SU-DHL-6 (cell line): ENCODE measurements around the gene SLC3A2.

Source experiments
- H2AFZ ChIP-seq: fragments of 200-600 bp; sonication (generic); 2 replicates; pipeline ENCODE4 v1.6.1; 2014; ENCODE audit warnings: low read depth, mild to moderate bottlenecking, moderate library complexity, mixed read lengths, antibody characterized with exemption, low read length; ENCODE audit not compliant: severe bottlenecking
- H3F3A ChIP-seq: fragments of 200-600 bp; shearing (Covaris generic); 2 replicates; pipeline ENCODE4 v1.6.0; 2016; ENCODE audit warnings: antibody characterized with exemption, mild to moderate bottlenecking; ENCODE audit not compliant: insufficient read depth
- H3K27ac ChIP-seq: fragments of 200-600 bp; sonication (generic); 2 replicates; pipeline ENCODE4 v1.5.1; 2016; ENCODE audit warnings: low read depth, mild to moderate bottlenecking, low read length, moderate library complexity, mixed read lengths
- H3K27me3 ChIP-seq: fragments of 200-600 bp; sonication (generic), shearing (Covaris generic); 2 replicates; pipeline ENCODE4 v1.6.0; 2014; ENCODE audit warnings: mild to moderate bottlenecking, low read length
- H3K36me3 ChIP-seq: fragments of 200-600 bp; sonication (generic); 2 replicates; pipeline ENCODE4 v1.6.1; 2014; ENCODE audit warnings: mild to moderate bottlenecking, low read length, mixed read lengths
- H3K4me2 ChIP-seq: fragments of 300-600, 200-600 bp; shearing (Covaris generic), sonication (generic); 2 replicates; pipeline ENCODE4 v1.6.0; 2014; ENCODE audit warnings: low read length, low read depth, mild to moderate bottlenecking; ENCODE audit not compliant: poor library complexity, severe bottlenecking
- H3K4me3 ChIP-seq: fragments of 200-600 bp; sonication (generic); 2 replicates; pipeline ENCODE4 v1.5.1; 2014; ENCODE audit warnings: antibody characterized with exemption, low read length, mild to moderate bottlenecking, mixed read lengths; ENCODE audit not compliant: insufficient read depth, poor library complexity, severe bottlenecking
- H3K79me2 ChIP-seq: fragments of 200-600 bp; sonication (generic); 2 replicates; pipeline ENCODE4 v1.6.1; 2014; ENCODE audit warnings: mild to moderate bottlenecking, low read length, moderate library complexity; ENCODE audit not compliant: insufficient read depth
- H3K9ac ChIP-seq: fragments of 200-600 bp; sonication (generic); 2 replicates; pipeline ENCODE4 v1.7.0; 2014; ENCODE audit warnings: mild to moderate bottlenecking, low read length
- H3K9me2 ChIP-seq: fragments of 200-600 bp; sonication (generic); replicated peaks from 2 replicates; pipeline ENCODE4 v1.6.1; 2014; ENCODE audit warnings: low read length; ENCODE audit not compliant: insufficient read depth
- H3K9me3 ChIP-seq: fragments of 200-600 bp; sonication (generic); 2 replicates; pipeline ENCODE4 v1.6.1; 2014; ENCODE audit warnings: low read length, mixed read lengths; ENCODE audit not compliant: insufficient read depth
- H4K20me1 ChIP-seq: fragments of 200-600 bp; sonication (generic); 2 replicates; pipeline ENCODE4 v1.6.1; 2014; ENCODE audit warnings: low read depth, mild to moderate bottlenecking, antibody characterized with exemption, low read length, moderate library complexity, mixed read lengths
- EZH2phosphoT487 ChIP-seq: fragments of 200-600 bp; sonication (generic), shearing (Covaris generic); conservative IDR thresholded peaks from 2 replicates; pipeline ENCODE4 v1.6.1; 2018; ENCODE audit warnings: mild to moderate bottlenecking, antibody characterized with exemption, low read length, moderate library complexity, mixed read lengths
- TF ChIP-seq, protein P1 (sequence below): fragments of 200-600 bp; sonication (generic); IDR thresholded peaks from one replicate; pipeline ENCODE4 v1.5.1; 2017; ENCODE audit warnings: antibody characterized with exemption, mild to moderate bottlenecking, low read length, moderate library complexity; ENCODE audit not compliant: insufficient read depth, poor library complexity, severe bottlenecking

The SLC3A2 gene

DNA sequence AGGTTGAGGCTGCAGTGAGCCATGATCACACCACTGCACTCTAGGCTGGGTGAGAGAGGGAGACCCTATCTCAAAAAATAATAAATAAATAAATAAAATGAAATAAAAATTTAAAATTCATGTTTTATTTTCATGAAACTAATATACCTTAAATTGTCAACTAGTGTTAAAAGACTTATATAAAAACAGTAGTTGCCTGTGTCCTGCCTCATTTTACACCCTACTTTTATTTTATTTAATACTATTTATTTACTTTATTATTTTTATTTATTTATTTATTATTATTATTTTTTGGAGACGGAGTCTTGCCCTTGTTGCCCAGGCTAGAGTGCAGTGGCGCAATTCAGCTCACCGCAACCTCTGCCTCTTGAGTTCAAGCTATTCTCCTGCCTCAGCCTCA is 36.5 kb upstream of the SLC3A2 start:
- Histone ChIP-seq H3K4me3 (no peak overlapping the region), H3K9me2 (no peaks in the 10 kb centered on the region), H3K9me3 (no peaks in the 10 kb centered on the region), H3K9ac (no peak overlapping the region), H3K79me2 (peaks cover 2% of the 10 kb centered on the region), H3K27ac (no peak overlapping the region), H3K4me2 (no peak overlapping the region), H2AFZ (no peak overlapping the region), H3F3A (peaks cover 40% of the 10 kb centered on the region), H3K36me3 (no peaks in the 10 kb centered on the region), H3K27me3 (no peaks in the 10 kb centered on the region), H4K20me1 (no peaks in the 10 kb centered on the region)
- TF ChIP-seq, protein P1, sequence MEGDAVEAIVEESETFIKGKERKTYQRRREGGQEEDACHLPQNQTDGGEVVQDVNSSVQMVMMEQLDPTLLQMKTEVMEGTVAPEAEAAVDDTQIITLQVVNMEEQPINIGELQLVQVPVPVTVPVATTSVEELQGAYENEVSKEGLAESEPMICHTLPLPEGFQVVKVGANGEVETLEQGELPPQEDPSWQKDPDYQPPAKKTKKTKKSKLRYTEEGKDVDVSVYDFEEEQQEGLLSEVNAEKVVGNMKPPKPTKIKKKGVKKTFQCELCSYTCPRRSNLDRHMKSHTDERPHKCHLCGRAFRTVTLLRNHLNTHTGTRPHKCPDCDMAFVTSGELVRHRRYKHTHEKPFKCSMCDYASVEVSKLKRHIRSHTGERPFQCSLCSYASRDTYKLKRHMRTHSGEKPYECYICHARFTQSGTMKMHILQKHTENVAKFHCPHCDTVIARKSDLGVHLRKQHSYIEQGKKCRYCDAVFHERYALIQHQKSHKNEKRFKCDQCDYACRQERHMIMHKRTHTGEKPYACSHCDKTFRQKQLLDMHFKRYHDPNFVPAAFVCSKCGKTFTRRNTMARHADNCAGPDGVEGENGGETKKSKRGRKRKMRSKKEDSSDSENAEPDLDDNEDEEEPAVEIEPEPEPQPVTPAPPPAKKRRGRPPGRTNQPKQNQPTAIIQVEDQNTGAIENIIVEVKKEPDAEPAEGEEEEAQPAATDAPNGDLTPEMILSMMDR: no peak
- no peak for TF ChIP-seq EZH2phosphoT487

DNA sequence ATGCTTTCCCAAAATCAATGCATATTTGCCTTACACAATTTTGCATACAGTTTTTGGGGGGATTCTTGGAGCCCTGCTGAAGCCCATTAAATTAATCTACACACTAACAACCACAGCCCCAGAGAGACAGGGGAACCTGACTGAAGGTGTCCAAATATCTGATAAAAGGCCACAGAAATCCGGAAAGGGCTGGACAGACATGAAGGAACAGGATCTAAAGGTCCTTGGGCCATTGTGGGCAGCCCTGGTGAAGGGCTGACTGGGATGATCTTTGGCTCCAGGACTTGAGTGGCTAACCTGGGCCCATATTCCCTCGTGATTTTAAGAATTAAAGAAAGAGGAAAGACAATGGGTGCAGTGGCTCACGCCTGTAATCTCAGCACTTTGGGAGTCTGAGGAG is 34.5 kb upstream of the SLC3A2 start:
- TF ChIP-seq, protein P1: no peak
- TF ChIP-seq EZH2phosphoT487: no peak
- no peak overlapping the region for H3K27ac ChIP-seq
- no peak overlapping the region for H2AFZ ChIP-seq
- no peak overlapping the region for H3K4me3 ChIP-seq
- H3K9me3 ChIP-seq: no peaks in the 10 kb centered on the region
- no peaks in the 10 kb centered on the region for H3K36me3 ChIP-seq
- no peaks in the 10 kb centered on the region for H3K79me2 ChIP-seq
- no peaks in the 10 kb centered on the region for H3K9me2 ChIP-seq
- no peaks in the 10 kb centered on the region for H3K27me3 ChIP-seq
- H3K4me2 ChIP-seq: no peak overlapping the region
- no peak overlapping the region for H3K9ac ChIP-seq
- H3F3A ChIP-seq: peaks cover 41% of the 10 kb centered on the region
- H4K20me1 ChIP-seq: no peaks in the 10 kb centered on the region

DNA sequence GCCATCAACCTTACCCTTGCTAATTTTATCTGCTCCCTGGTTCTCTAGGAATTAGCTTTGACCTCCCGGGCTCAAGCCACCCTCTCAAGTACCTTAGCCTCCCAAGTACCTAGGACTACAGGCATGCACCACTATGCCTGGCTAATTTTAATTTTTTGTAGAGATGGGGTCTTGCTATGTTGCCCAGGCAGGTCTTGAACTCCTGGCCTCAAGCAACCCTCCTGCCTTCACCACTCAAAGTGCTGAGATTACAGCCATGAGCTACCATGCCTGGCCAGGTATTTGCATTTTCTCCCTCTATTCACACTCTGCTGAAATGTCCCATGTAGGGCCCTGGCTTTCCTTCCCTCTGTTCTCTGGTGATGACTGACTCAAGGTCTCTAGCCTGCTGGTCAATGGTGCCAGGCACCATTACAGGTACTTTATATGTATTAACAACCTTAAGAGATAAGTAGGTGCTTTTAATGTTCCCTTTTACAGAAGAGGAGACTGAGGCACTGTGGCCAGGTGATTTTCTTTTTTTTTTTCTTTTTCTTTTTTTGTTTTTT is 32.9 kb upstream of the SLC3A2 start:
- Histone ChIP-seq H3K9me3 (no peaks in the 10 kb centered on the region), H4K20me1 (0 out of 2 replicates have a peak, but pooled peaks cover 1% of the 10 kb centered on the region), H3K27me3 (no peaks in the 10 kb centered on the region), H3K4me3 (no peak overlapping the region), H3K9me2 (no peaks in the 10 kb centered on the region), H3K4me2 (no peak overlapping the region), H3K36me3 (peaks cover 12% of the 10 kb centered on the region), H3K79me2 (no peaks in the 10 kb centered on the region), H2AFZ (no peak overlapping the region), H3F3A (peaks cover 43% of the 10 kb centered on the region), H3K9ac (no peak overlapping the region), H3K27ac (no peak overlapping the region)
- TF ChIP-seq, protein P1: no peak
- TF ChIP-seq EZH2phosphoT487: no peak
